ENCODE measurements around the gene WWOX. TPM values are rescaled to one million over a fixed set of nuclear protein-coding genes. Genes with fewer than 3 reads are reported as not detected.
A peak's percentile ranks its signal among the peaks of the same experiment; 100 is the strongest.

WWOX gene
- total and polyA plus RNA-seq, 2 of the 13 experiments (the other 11 are each of a cell fraction or from before 2014, with no cell fraction given): 9.1 to 37.4 TPM

DNA sequence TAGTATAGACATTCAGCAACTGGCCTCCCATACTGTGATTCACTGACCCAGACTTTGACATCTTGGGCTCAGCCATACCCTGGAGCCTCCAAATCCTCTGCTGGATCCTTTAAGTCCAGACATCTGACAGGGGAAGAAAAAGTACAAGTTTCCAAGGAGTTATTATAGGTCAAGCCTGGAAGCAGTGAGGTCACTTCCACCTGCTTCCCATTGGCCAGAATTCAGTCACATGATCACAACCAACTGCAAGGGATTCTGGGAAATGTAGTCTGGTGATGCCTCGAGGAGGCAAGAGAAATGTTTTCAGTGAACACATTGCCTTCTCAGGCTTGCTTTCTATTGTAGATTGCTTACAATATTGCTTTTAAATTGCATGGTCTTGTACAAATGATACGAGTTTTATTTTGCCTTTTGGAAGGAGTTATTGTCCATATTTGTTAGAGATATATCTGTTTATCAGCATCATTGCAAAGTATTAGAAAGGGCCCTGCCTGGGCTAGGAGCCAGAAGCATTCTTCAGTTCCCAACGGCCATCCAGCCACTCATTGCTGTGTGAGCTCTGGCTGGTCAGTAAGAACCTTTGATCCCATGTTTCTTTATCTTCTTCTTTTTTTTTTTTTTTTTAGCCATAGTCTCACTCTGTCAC, 696.9 kb downstream of the WWOX start (continued):
- TF ChIP-seq, protein P1, sequence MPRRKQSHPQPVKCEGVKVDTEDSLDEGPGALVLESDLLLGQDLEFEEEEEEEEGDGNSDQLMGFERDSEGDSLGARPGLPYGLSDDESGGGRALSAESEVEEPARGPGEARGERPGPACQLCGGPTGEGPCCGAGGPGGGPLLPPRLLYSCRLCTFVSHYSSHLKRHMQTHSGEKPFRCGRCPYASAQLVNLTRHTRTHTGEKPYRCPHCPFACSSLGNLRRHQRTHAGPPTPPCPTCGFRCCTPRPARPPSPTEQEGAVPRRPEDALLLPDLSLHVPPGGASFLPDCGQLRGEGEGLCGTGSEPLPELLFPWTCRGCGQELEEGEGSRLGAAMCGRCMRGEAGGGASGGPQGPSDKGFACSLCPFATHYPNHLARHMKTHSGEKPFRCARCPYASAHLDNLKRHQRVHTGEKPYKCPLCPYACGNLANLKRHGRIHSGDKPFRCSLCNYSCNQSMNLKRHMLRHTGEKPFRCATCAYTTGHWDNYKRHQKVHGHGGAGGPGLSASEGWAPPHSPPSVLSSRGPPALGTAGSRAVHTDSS (CRISPR knock-in tag; conservative IDR thresholded peaks at IDR 0.05): no peak
- TF ChIP-seq ZNF326 (CRISPR knock-in tag; IDR thresholded peaks at IDR 0.05; ENCODE audit: borderline replicate concordance) (no peak), SKIL (CRISPR knock-in tag; IDR thresholded peaks at IDR 0.05; ENCODE audit: borderline replicate concordance) (no peak), REXO4 (CRISPR knock-in tag; IDR thresholded peaks at IDR 0.05; ENCODE audit: borderline replicate concordance) (no peak), ZNF660 (CRISPR knock-in tag; IDR thresholded peaks at IDR 0.05; ENCODE audit: borderline replicate concordance, low read depth) (no peak), SMAD9 (CRISPR knock-in tag; IDR thresholded peaks at IDR 0.05) (no peak), NFRKB (IDR thresholded peaks at IDR 0.05) (no peak), SP1 (IDR thresholded peaks at IDR 0.05) (no peak), SP1 (CRISPR knock-in tag; IDR thresholded peaks at IDR 0.05) (no peak), GABPB1 (CRISPR knock-in tag; IDR thresholded peaks at IDR 0.05) (peak; percentile 84), ZNF331 (CRISPR knock-in tag; IDR thresholded peaks at IDR 0.05) (no peak), SIX1 (CRISPR knock-in tag; IDR thresholded peaks at IDR 0.05; ENCODE audit: borderline replicate concordance) (no peak), CENPX (CRISPR knock-in tag; IDR thresholded peaks at IDR 0.05) (no peak), KDM5A (IDR thresholded peaks at IDR 0.05; ENCODE audit: borderline replicate concordance, low read length) (no peak), ZNF224 (CRISPR knock-in tag; IDR thresholded peaks at IDR 0.05) (no peak)
- TF ChIP-seq, protein P2, sequence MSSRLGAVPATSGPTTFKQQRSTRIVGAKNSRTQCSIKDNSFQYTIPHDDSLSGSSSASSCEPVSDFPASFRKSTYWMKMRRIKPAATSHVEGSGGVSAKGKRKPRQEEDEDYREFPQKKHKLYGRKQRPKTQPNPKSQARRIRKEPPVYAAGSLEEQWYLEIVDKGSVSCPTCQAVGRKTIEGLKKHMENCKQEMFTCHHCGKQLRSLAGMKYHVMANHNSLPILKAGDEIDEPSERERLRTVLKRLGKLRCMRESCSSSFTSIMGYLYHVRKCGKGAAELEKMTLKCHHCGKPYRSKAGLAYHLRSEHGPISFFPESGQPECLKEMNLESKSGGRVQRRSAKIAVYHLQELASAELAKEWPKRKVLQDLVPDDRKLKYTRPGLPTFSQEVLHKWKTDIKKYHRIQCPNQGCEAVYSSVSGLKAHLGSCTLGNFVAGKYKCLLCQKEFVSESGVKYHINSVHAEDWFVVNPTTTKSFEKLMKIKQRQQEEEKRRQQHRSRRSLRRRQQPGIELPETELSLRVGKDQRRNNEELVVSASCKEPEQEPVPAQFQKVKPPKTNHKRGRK (CRISPR knock-in tag; IDR thresholded peaks at IDR 0.05): no peak
- TF ChIP-seq, protein P3, sequence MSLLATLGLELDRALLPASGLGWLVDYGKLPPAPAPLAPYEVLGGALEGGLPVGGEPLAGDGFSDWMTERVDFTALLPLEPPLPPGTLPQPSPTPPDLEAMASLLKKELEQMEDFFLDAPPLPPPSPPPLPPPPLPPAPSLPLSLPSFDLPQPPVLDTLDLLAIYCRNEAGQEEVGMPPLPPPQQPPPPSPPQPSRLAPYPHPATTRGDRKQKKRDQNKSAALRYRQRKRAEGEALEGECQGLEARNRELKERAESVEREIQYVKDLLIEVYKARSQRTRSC (CRISPR knock-in tag; IDR thresholded peaks at IDR 0.05; ENCODE audit: low read depth): no peak
- TF ChIP-seq, protein P4, sequence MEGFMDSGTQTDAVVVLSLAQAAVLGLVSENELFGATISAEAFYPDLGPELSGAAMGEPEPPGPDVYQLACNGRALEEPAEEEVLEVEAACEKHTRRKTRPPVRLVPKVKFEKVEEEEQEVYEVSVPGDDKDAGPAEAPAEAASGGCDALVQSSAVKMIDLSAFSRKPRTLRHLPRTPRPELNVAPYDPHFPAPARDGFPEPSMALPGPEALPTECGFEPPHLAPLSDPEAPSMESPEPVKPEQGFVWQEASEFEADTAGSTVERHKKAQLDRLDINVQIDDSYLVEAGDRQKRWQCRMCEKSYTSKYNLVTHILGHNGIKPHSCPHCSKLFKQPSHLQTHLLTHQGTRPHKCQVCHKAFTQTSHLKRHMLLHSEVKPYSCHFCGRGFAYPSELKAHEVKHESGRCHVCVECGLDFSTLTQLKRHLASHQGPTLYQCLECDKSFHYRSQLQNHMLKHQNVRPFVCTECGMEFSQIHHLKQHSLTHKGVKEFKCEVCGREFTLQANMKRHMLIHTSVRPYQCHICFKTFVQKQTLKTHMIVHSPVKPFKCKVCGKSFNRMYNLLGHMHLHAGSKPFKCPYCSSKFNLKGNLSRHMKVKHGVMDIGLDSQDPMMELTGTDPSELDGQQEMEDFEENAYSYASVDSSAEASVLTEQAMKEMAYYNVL (CRISPR knock-in tag; IDR thresholded peaks at IDR 0.05; ENCODE audit: borderline replicate concordance): no peak
